Measurements from ENCODE around the gene CSTB. TPM values are rescaled to one million over a fixed set of nuclear protein-coding genes. Genes with fewer than 3 reads are reported as not detected.
A peak's percentile ranks its signal among the peaks of the same experiment; 100 is the strongest.

Gene CSTB
- total RNA-seq, 1 experiment from 2014 or later: 40.7 TPM

GRCh38 chr21:43728154-43728466 lies 48.0 kb downstream of the CSTB start:
- no peaks in the 10 kb centered on the region for H4K20me1 ChIP-seq (ENCODE audit: control insufficient read depth, insufficient read depth, insufficient read length)
- H2BK120ac ChIP-seq (ENCODE audit: low read depth, low read length, poor library complexity, severe bottlenecking): no peak overlapping the region
- no peak overlapping the region for H4K8ac ChIP-seq (replicated peaks; ENCODE audit: insufficient read length, low read depth, low read length)
- H3K4me1 ChIP-seq (ENCODE audit: insufficient read depth, low read length): no peaks in the 10 kb centered on the region
- H3K4me2 ChIP-seq (ENCODE audit: insufficient read depth, insufficient read length, low read length): peak overlapping the region; percentile 56
- TF ChIP-seq CTCF (conservative IDR thresholded peaks at IDR 0.05): no peak
- H3K79me1 ChIP-seq (ENCODE audit: insufficient read depth, low read depth, low read length, poor library complexity, severe bottlenecking): peaks cover 5% of the 10 kb centered on the region
- no peak overlapping the region for H2BK15ac ChIP-seq (ENCODE audit: low read depth, low read length)
- H3K9me3 Mint-ChIP-seq: no peaks in the 10 kb centered on the region
- H3K4me3 Mint-ChIP-seq: peak overlapping the region; percentile 80 to 83
- H3K56ac ChIP-seq (ENCODE audit: insufficient read length, low read depth, low read length): no peak overlapping the region
- no peak overlapping the region for H2BK5ac ChIP-seq (ENCODE audit: insufficient read length, low read length)
- H4K5ac ChIP-seq (ENCODE audit: insufficient read length, low read depth, low read length): no peak overlapping the region
- H3T11ph ChIP-seq (ENCODE audit: low read length): no peak overlapping the region
- no peak overlapping the region for H2AFZ ChIP-seq (ENCODE audit: low read length)
- no peaks in the 10 kb centered on the region for H3K9me3 ChIP-seq (ENCODE audit: control insufficient read depth, low read depth, low read length)
- DNase-seq: no peak
- peaks cover 5% of the 10 kb centered on the region; the same call in 1 of the 2 replicates for H3K79me2 ChIP-seq (ENCODE audit: insufficient read depth, low read length)
- H3K23me2 ChIP-seq (ENCODE audit: insufficient read length, low read depth, low read length, poor library complexity, severe bottlenecking): peaks cover 9% of the 10 kb centered on the region
- H3K9ac ChIP-seq (ENCODE audit: extremely low read depth, insufficient read length, low read length): peak overlapping the region; percentile 9
- no CpG with 5 or more reads among the region's 7 CpGs for WGBS (ENCODE audit: extremely low coverage, insufficient read length, low lambda C conversion rate)
- H3K4ac ChIP-seq (ENCODE audit: low read depth, low read length): no peak overlapping the region
- no peak overlapping the region for H2AK5ac ChIP-seq (ENCODE audit: insufficient read length, low read length)
- H3K27me3 Mint-ChIP-seq (ENCODE audit: low read depth): no peaks in the 10 kb centered on the region
- H4K91ac ChIP-seq (ENCODE audit: insufficient read length, low read depth, low read length): no peak overlapping the region
- no peak overlapping the region for H2BK12ac ChIP-seq (ENCODE audit: insufficient read length, low read depth, low read length)
- H3K27ac Mint-ChIP-seq: peak overlapping the region; percentile 87 to 96 (median 91); a peak in 6 of 7 replicates
- H3K23ac ChIP-seq (ENCODE audit: insufficient read length, low read depth, low read length): no peak overlapping the region
- H3K14ac ChIP-seq (ENCODE audit: insufficient read depth, low read length): peak overlapping the region; percentile 86; the same call in 1 of the 2 replicates
- no peak overlapping the region for H3K18ac ChIP-seq (ENCODE audit: insufficient read length, low read depth, low read length)
- H3K36me3 Mint-ChIP-seq (ENCODE audit: insufficient read depth in 1 of 3, low read depth in 3 of 3): peaks cover 0 to 15% (median 3%) of the 10 kb centered on the region in 3 experiments; a peak in 5 of 7 replicates
- H3K27ac ChIP-seq (ENCODE audit: insufficient read length, low read depth, low read length): no peak overlapping the region
- H3K4me1 Mint-ChIP-seq: peaks cover 18 to 22% of the 10 kb centered on the region in 2 experiments
- no peaks in the 10 kb centered on the region for H3K27me3 ChIP-seq (ENCODE audit: insufficient read depth, low read length)
- H2BK20ac ChIP-seq (ENCODE audit: low read depth, low read length, poor library complexity, severe bottlenecking): no peak overlapping the region
